K562 (cell line): ENCODE data around the gene MRPL27. TPM values are rescaled to one million over a fixed set of nuclear protein-coding genes. Genes with fewer than 3 reads are reported as not detected.
A peak's percentile ranks its signal among the peaks of the same experiment; 100 is the strongest.

Experiments
- ASH1L ChIP-seq: fragments of 450-650 bp; IDR thresholded peaks from 2 replicates; pipeline ENCODE4 v1.6.1; 2018; ENCODE audit warnings: borderline replicate concordance, mild to moderate bottlenecking, low read depth; ENCODE audit not compliant: partially characterized antibody
- ATF6 ChIP-seq: sonication (generic); formaldehyde crosslinking; IDR thresholded peaks from 2 replicates; pipeline ENCODE4 v1.4.0; 2020; ENCODE audit warnings: mild to moderate bottlenecking, missing genetic modification reagents
- BACH1 ChIP-seq: fragments of 200-800 bp; sonication (Bioruptor generic); IDR thresholded peaks from 2 replicates; pipeline ENCODE4 v1.6.1; 2016; ENCODE audit warnings: missing genetic modification characterization, missing compliant biosample characterization
- DNMT1 ChIP-seq: fragments of 450-650 bp; IDR thresholded peaks from 2 replicates; pipeline ENCODE4 v1.6.1; 2016; ENCODE audit warnings: antibody characterized with exemption, mild to moderate bottlenecking
- HNRNPL ChIP-seq: fragments of 200-400 bp; formaldehyde crosslinking; IDR thresholded peaks from 2 replicates; pipeline ENCODE4 v1.6.1; 2017; ENCODE audit warnings: low read depth, mild to moderate bottlenecking, low read length
- ILK ChIP-seq: fragments of 450-650 bp; IDR thresholded peaks from 2 replicates; pipeline ENCODE4 v1.6.1; 2016; ENCODE audit warnings: missing genetic modification characterization, low read depth, mild to moderate bottlenecking, missing compliant biosample characterization, moderate library complexity, borderline replicate concordance
- KDM4B ChIP-seq, 2 experiments: fragments of 450-650 bp in 1 of 2; sonication (generic) in 1 of 2; IDR thresholded peaks; 2 replicates each; pipeline ENCODE4 v1.6.1; 2016 to 2017; ENCODE audit warnings: borderline replicate concordance in 2 of 2, antibody characterized with exemption in 1 of 2, low read depth in 1 of 2, mild to moderate bottlenecking in 1 of 2
- KLF1 ChIP-seq: fragments of 450-650 bp; IDR thresholded peaks from 2 replicates; pipeline ENCODE4 v1.6.1; 2016; ENCODE audit warnings: missing genetic modification characterization, missing compliant biosample characterization
- MAFG ChIP-seq: fragments of 450-650 bp; conservative IDR thresholded peaks from 2 replicates; pipeline ENCODE4 v1.6.1; 2016; ENCODE audit warnings: missing genetic modification characterization, missing compliant biosample characterization
- MECOM ChIP-seq: fragments of 250-450 bp; sonication (Bioruptor Pico); IDR thresholded peaks from 2 replicates; pipeline ENCODE4 v1.8.0; 2022; ENCODE audit warnings: inconsistent platforms
- MEF2D ChIP-seq: conservative IDR thresholded peaks from 2 replicates; pipeline ENCODE4 v1.6.1; 2016; ENCODE audit warnings: low read depth, missing genetic modification characterization, missing compliant biosample characterization
- NCOA1 ChIP-seq: fragments of 450-650 bp; IDR thresholded peaks from 2 replicates; pipeline ENCODE4 v1.6.1; 2016; ENCODE audit warnings: low read depth
- NCOA4 ChIP-seq: fragments of 450-650 bp; IDR thresholded peaks from 2 replicates; pipeline ENCODE4 v1.6.1; 2018; ENCODE audit warnings: mild to moderate bottlenecking; ENCODE audit not compliant: partially characterized antibody
- SMAD4 ChIP-seq: fragments of 250-450 bp; sonication (Bioruptor Pico); conservative IDR thresholded peaks from 2 replicates; pipeline ENCODE4 v1.8.0; 2021; ENCODE audit warnings: inconsistent platforms, mild to moderate bottlenecking, moderate library complexity
- TFAM ChIP-seq: fragments of 250-450 bp; sonication (Bioruptor Pico); conservative IDR thresholded peaks from 2 replicates; pipeline ENCODE4 v1.5.0; 2021; ENCODE audit warnings: mild to moderate bottlenecking, moderate library complexity
- USF1 ChIP-seq: sonication (generic); formaldehyde crosslinking; IDR thresholded peaks from 2 replicates; pipeline ENCODE4 v1.9.0; 2022; ENCODE audit warnings: mild to moderate bottlenecking, missing genetic modification reagents
- YY1 ChIP-seq, 3 experiments: IDR thresholded peaks; 2 replicates each; pipeline ENCODE4 v1.6.1; 2011; ENCODE audit warnings: low read length in 2 of 3, mild to moderate bottlenecking in 2 of 3, moderate library complexity in 2 of 3, borderline replicate concordance in 1 of 3, control low read depth in 1 of 3, low read depth in 1 of 3; ENCODE audit not compliant: insufficient read depth in 3 of 3, insufficient replicate concordance in 2 of 3, control insufficient read depth in 1 of 3, insufficient read length in 1 of 3; ENCODE audit errors: extremely low read depth in 1 of 3
- ZBTB17 ChIP-seq: fragments of 450-650 bp; formaldehyde crosslinking; IDR thresholded peaks from 2 replicates; pipeline ENCODE4 v1.4.0; 2020; ENCODE audit warnings: mild to moderate bottlenecking
- ZKSCAN8 ChIP-seq: fragments of 200-800 bp; sonication (Bioruptor generic); IDR thresholded peaks from 2 replicates; pipeline ENCODE4 v1.6.1; 2016; ENCODE audit warnings: missing genetic modification characterization, missing compliant biosample characterization
- ZNF449 ChIP-seq: fragments of 250-450 bp; sonication (Bioruptor Pico); IDR thresholded peaks from 2 replicates; pipeline ENCODE4 v1.8.0; 2022; ENCODE audit warnings: moderate library complexity, mild to moderate bottlenecking, inconsistent platforms
- ZNF695 ChIP-seq: fragments of 450-650 bp; formaldehyde crosslinking; IDR thresholded peaks from 2 replicates; pipeline ENCODE4 v1.4.0; 2020; ENCODE audit warnings: mild to moderate bottlenecking, moderate library complexity
- polyA plus RNA-seq, 8 experiments: library from polyadenylated mRNA; depleted of rRNA in 4 of 8; stranded (reverse) in 5 of 8; unstranded in 3 of 8; fragments of >200 nt; fragmentation: Nextera tagmentation in 2 of 8; fragmentation: Illumina TruSeq in 1 of 8; extraction: Ambion mirVana in 2 of 8; extraction: Trizol in 1 of 8; gene quantifications; 2 replicates each; pipeline versions ENCODE4 v1.2.1 to v1.2.3, GENCODE V29; 2011 to 2014; ENCODE audit warnings: inconsistent platforms in 1 of 8, missing spikeins in 1 of 8
- total RNA-seq, 7 experiments: library from RNA; depleted of rRNA in 6 of 7; stranded (reverse); fragments of >200 nt in 6 of 7; fragmentation: Illumina TruSeq in 2 of 7; extraction: Trizol in 2 of 7; gene quantifications; 2 replicates each; pipeline versions ENCODE4 v1.2.1 to v1.2.3, GENCODE V29; 2011 to 2021; ENCODE audit warnings: low replicate concordance in 1 of 7

MRPL27 gene
- total and polyA plus RNA-seq, 9 of the 15 experiments (the other 6 are each of a cell fraction or from before 2014, with no cell fraction given): 96.3 to 401 (median 142) TPM

GRCh38 chr17:50319306-50320004, 53.5 kb downstream of the MRPL27 start (continued):
- TF ChIP-seq ZBTB17 (CRISPR knock-in tag) (peak; percentile 57; the same call in 1 of the 2 replicates), ILK (tag) (peak; percentile 69), BACH1 (tag) (peak; percentile 77), HNRNPL (no peak), MECOM (CRISPR knock-in tag) (peak; percentile 79; the same call in 1 of the 2 replicates), KDM4B (IDR thresholded peaks at IDR 0.05; ENCODE audit: borderline replicate concordance in 2 of 2, low read depth in 1 of 2) (no peak), MAFG (tag) (no peak), TFAM (CRISPR knock-in tag) (no peak), ASH1L (no peak), DNMT1 (no peak), USF1 (no peak), NCOA1 (no peak), ZNF695 (CRISPR knock-in tag) (0 out of 2 replicates have a peak, but pooled peaks have one; percentile 39), NCOA4 (no peak), ATF6 (CRISPR knock-in tag) (no peak), ZKSCAN8 (CRISPR knock-in tag) (peak; percentile 79), SMAD4 (CRISPR knock-in tag) (peak; percentile 81), MEF2D (tag) (peak; percentile 90), ZNF449 (CRISPR knock-in tag) (peak; percentile 89), KLF1 (tag) (peak; percentile 21; the same call in 1 of the 2 replicates), YY1 (IDR thresholded peaks at IDR 0.05; ENCODE audit: borderline replicate concordance in 1 of 3, control insufficient read depth in 1 of 3, extremely low read depth in 1 of 3, insufficient read depth in 3 of 3, insufficient read length in 1 of 3, insufficient replicate concordance in 2 of 3, low read depth in 1 of 3, low read length in 2 of 3) (peak in 1 of 3 experiments; percentile 37)
